GM06990 (cell line): ENCODE measurements around the gene MORN3.

ENCODE experiments used
- DNase-seq: peaks from one replicate; pipeline ENCODE4 v3.0.0-alpha.2; 2011; ENCODE audit not compliant: insufficient read length; ENCODE audit errors: extremely low read depth
- H3K27me3 ChIP-seq: replicated peaks from 2 replicates; pipeline ENCODE4 v1.6.0; 2011; ENCODE audit warnings: low read length; ENCODE audit not compliant: control insufficient read depth, insufficient read depth
- H3K36me3 ChIP-seq: 2 replicates; pipeline ENCODE4 v1.5.1; 2011; ENCODE audit warnings: low read length; ENCODE audit not compliant: control insufficient read depth, insufficient read depth
- H3K4me3 ChIP-seq: replicated peaks from 2 replicates; pipeline ENCODE4 v1.5.1; 2011; ENCODE audit warnings: low read depth, mild to moderate bottlenecking, control low read depth, low read length
- CTCF ChIP-seq: IDR thresholded peaks from 2 replicates; pipeline ENCODE4 v1.5.1; 2011; ENCODE audit warnings: low read length, control low read depth, mild to moderate bottlenecking, inconsistent platforms; ENCODE audit not compliant: insufficient read depth, poor library complexity, severe bottlenecking

The MORN3 gene

DNA sequence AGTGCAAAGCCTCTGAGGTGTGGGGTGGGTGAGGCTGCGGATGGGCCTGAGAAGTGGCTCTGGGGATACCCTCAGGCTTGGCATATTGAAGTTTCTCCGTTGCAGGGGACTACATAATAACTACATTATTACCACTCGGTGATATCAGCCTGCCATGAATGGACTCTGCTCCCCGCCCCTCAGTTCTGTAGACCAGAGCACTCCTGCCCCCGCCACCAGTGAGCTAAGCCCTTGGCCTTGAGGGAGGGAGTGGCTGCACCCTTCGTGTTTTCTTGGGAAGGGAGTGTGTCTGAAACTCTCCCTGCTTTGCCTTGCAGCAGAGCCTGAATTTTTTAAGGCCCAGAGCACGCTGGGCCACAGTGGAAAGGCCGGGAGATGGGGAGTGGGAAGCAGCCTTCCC is 41.4 kb downstream of the MORN3 start:
- DNase-seq, result no peak
- Histone ChIP-seq H3K4me3 (peak overlapping the region; percentile 89), H3K36me3 (peaks cover 2% of the 10 kb centered on the region), H3K27me3 (no peaks in the 10 kb centered on the region)
- TF ChIP-seq CTCF, result no peak

DNA sequence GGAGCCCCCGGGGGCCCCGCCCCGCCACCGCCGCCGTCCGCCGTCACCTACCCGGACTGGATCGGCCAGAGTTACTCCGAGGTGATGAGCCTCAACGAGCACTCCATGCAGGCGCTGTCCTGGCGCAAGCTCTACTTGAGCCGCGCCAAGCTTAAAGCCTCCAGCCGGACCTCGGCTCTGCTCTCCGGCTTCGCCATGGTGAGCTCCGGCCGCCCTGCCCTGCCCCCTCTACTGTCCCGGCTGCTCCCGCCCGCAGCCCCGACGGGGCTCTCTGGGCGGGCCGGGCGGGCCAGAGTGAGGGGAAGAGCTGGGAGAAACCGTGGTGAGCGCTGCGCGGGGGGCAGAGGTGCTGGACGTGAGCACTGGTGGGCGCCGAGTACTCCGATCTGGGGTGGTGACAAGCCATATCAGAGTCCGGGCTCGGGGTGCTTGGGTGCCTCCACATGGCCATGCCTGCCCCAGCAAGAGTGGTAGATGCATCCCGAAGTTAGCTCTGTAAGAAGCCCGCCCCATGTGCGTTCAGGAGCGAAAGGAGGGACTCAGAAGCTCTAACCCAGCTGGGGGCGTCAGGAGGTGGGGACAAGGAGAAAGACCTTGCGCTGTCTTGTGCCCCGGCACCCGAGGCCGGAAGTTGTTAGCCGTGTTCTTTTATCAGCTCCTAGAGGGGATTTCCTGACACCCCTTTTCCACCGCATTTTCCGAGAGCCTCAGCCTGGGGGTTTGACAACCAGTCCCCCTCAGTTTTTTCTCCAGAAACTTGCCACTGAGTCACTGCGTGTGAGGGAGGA is 42.4 kb downstream of the MORN3 start:
- DNase-seq, result peak; percentile 82
- H3K36me3 ChIP-seq, result peaks cover 2% of the 10 kb centered on the region
- no peaks in the 10 kb centered on the region for H3K27me3 ChIP-seq

GRCh38 chr12:121626087-121626852 is 43.2 kb downstream of the MORN3 start, which contains the start of gene ORAI1:
Gene ORAI1 (plus strand): TSS chr12:121626530.
- no peaks in the 10 kb centered on the region for H3K27me3 ChIP-seq
- DNase-seq, result peak; percentile 95
- no peak for TF ChIP-seq CTCF
- H3K36me3 ChIP-seq, result peaks cover 2% of the 10 kb centered on the region
- peak within 1 kb of the TSS; percentile 89 for H3K4me3 ChIP-seq

More for the DNA sequence above, 42.4 kb downstream of the MORN3 start:
- peak overlapping the region; percentile 89 for H3K4me3 ChIP-seq
- TF ChIP-seq CTCF, result peak; percentile 36

DNA sequence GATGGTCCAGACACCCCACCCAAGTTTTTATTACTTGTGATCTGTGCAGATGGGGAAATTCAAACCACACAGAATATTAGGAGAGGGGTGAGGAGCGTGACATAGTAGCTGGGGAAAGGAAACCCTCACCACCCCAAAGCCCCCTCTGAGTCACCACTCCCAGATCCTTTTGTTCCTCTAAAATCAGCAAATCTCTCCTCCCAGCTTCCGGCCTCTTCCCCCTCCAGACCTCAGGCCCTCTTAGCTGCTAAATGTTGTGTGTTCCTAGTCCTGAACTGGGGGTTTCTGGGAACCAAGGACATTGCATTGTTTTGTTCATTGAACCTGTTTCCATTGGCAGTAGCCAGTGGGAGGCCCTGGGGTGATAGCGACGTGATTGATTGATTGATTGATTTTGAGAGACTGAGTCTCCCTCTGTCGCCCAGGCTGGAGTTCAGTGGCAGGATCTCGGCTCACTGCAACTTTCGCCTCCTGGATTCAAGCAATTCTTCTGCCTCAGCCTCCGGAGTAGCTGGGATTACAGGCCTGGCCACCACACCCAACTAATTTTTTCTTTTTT is 49.0 kb downstream of the MORN3 start:
- no peaks in the 10 kb centered on the region for H3K36me3 ChIP-seq
- no peak for TF ChIP-seq CTCF
- no peaks in the 10 kb centered on the region for H3K27me3 ChIP-seq
- DNase-seq, result no peak
- no peak overlapping the region for H3K4me3 ChIP-seq

DNA sequence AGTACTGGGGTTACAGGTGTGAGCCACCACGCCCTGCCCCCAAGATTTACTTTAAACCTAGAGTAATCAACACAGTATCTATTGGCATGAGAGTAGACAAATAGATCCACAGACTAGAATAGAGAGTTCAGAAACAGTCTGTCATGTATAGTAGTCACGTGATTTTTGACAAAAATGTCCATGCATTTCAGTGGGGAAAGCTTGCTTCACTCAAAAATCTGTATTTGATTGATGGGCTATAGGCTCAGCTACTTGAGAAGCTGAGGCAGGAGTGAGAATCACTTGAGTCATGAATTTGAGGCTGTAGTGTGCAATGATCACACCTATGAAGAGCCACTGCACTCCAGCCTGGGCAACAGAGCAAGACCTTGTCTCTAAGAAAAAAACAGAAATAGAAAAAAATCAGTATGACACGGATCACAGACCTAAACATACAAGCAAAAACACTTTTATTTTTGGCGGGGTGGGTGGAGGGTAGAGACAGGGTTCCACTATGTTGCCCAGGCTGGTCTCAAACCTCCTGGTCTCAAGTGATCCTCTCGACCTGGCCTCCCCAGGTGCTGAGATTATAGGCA is 50.7 kb downstream of the MORN3 start:
- Histone ChIP-seq H3K36me3 (no peaks in the 10 kb centered on the region), H3K27me3 (no peaks in the 10 kb centered on the region), H3K4me3 (no peak overlapping the region)
- no peak for TF ChIP-seq CTCF
- no peak for DNase-seq
